Sigmoid colon (tissue), 7 donors: ENCODE results near the gene KSR1. TPM values are rescaled to one million over a fixed set of nuclear protein-coding genes. Genes with fewer than 3 reads are reported as not detected.

Source experiments
- DNase-seq: peaks from one replicate; pipeline ENCODE4 v3.0.0-alpha.2; 2019
- H3K27ac ChIP-seq, 4 donors: fragments of 200-600 bp; sonication (generic); one replicate each; pipeline ENCODE4 v1.5.1; 2016 to 2019; ENCODE audit warnings: mild to moderate bottlenecking in 1 of 4
- H3K27me3 ChIP-seq, 3 donors: fragments of 200-600 bp; sonication (generic); one replicate each; pipeline ENCODE4 v1.5.1; 2019; ENCODE audit warnings: mild to moderate bottlenecking in 1 of 3
- H3K36me3 ChIP-seq, 4 donors: fragments of 200-600 bp; sonication (generic); one replicate each; pipeline ENCODE4 v1.5.1; 2016 to 2019
- H3K4me1 ChIP-seq, 4 donors: fragments of 200-600 bp; sonication (generic); one replicate each; pipeline ENCODE4 v1.5.1; 2017 to 2019
- H3K4me3 ChIP-seq, 4 donors: fragments of 200-600 bp; sonication (generic); one replicate each; pipeline ENCODE4 v1.5.1; 2017 to 2019; ENCODE audit warnings: mild to moderate bottlenecking in 2 of 4, moderate library complexity in 1 of 4
- H3K9me3 ChIP-seq, 4 donors: fragments of 200-600 bp in 3 of 4; sonication (generic) in 3 of 4; one replicate each; pipeline versions ENCODE4 v1.5.1 to v1.6.1; 2013 to 2019
- EP300 ChIP-seq, 4 donors: sonication (generic); formaldehyde crosslinking; IDR thresholded peaks; one replicate each; pipeline ENCODE4 v1.6.1; 2017; ENCODE audit warnings: antibody characterized with exemption in 4 of 4
- POLR2A ChIP-seq, 2 donors: fragments of 450-650 bp; IDR thresholded peaks; one replicate each; pipeline ENCODE4 v1.6.1; 2016; ENCODE audit warnings: antibody characterized with exemption in 2 of 2, mild to moderate bottlenecking in 2 of 2, moderate library complexity in 2 of 2
- POLR2AphosphoS5 ChIP-seq, 4 donors: sonication (generic); formaldehyde crosslinking; IDR thresholded peaks; one replicate each; pipeline ENCODE4 v1.6.1; 2017; ENCODE audit warnings: antibody characterized with exemption in 4 of 4
- WGBS, 2 donors: extraction: QIAGEN DNeasy Blood & Tissue Kit; methylation state at CpG; one replicate each; pipeline ENCODE4 v1.1.7; 2013; 5-methylcytosine and 5-hydroxymethylcytosine counted together
- intact Hi-C: fragments of 100-400 bp; cut with DNase I; formaldehyde crosslinking; loops from one replicate; pipeline ENCODE4 v1.15.1; 2023
- polyA plus RNA-seq, 3 donors: library from polyadenylated mRNA; stranded (reverse); fragments of 200-250 nt; gene quantifications; one replicate each; pipeline ENCODE4 v1.2.3, GENCODE V29; 2013
- total RNA-seq, 4 donors: library from RNA; depleted of rRNA; stranded (reverse); fragments of >200 nt; gene quantifications; one replicate each; pipeline ENCODE4 v1.1.0, GENCODE V29; 2016
- TF ChIP-seq, protein P1 (sequence below), 4 experiments: fragments of 450-650 bp in 3 of 4; fragments of 200-600 bp in 1 of 4; IDR thresholded peaks; one replicate each; pipeline ENCODE4 v1.5.1; 2016 to 2019; ENCODE audit warnings: antibody characterized with exemption in 4 of 4, mild to moderate bottlenecking in 3 of 4, moderate library complexity in 2 of 4
- donor health status: healthy with polysubstance abuse.
- donor health status: Bipolar disorder and iron deficiency.
- donor health status: healthy.

The KSR1 gene
- total and polyA plus RNA-seq, 7 donors: 4.2 to 25.8 (median 18.2) TPM

DNA sequence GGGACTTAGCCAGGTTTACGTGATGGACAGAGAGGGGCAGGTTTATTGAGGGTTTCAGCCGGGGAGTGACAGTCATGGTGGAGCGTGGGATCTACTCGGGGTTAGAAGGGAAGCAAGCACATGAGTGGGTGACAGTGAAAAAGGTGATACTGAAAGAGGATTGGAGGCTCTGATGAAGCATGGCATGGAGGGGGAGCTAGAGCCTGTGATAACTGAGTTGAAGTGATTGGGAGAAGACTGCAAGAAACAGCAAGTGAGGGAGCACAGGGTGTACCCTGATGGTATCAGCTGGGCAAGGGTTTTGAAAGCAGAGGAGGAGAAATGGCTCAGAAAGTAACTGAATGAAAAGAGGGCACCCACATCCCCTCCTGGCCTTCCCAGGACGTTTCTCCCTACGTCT is 6.7 kb upstream of the KSR1 start:
- Histone ChIP-seq H3K36me3 (no peaks in the 10 kb centered on the region), H3K27me3 (no peaks in the 10 kb centered on the region), H3K4me3 (no peak overlapping the region), H3K4me1 (no peaks in the 10 kb centered on the region), H3K9me3 (no peaks in the 10 kb centered on the region), H3K27ac (no peak overlapping the region)
- no peak for DNase-seq
- TF ChIP-seq EP300 (IDR thresholded peaks at IDR 0.05) (no peak), POLR2A (IDR thresholded peaks at IDR 0.05) (no peak), POLR2AphosphoS5 (IDR thresholded peaks at IDR 0.05) (no peak)
- TF ChIP-seq, protein P1, sequence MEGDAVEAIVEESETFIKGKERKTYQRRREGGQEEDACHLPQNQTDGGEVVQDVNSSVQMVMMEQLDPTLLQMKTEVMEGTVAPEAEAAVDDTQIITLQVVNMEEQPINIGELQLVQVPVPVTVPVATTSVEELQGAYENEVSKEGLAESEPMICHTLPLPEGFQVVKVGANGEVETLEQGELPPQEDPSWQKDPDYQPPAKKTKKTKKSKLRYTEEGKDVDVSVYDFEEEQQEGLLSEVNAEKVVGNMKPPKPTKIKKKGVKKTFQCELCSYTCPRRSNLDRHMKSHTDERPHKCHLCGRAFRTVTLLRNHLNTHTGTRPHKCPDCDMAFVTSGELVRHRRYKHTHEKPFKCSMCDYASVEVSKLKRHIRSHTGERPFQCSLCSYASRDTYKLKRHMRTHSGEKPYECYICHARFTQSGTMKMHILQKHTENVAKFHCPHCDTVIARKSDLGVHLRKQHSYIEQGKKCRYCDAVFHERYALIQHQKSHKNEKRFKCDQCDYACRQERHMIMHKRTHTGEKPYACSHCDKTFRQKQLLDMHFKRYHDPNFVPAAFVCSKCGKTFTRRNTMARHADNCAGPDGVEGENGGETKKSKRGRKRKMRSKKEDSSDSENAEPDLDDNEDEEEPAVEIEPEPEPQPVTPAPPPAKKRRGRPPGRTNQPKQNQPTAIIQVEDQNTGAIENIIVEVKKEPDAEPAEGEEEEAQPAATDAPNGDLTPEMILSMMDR (IDR thresholded peaks at IDR 0.05): no peak
- intact Hi-C loops: no loop called here
- 80 to 86% methylated on average over 6 of the region's 6 CpGs for WGBS, 2 donors

DNA sequence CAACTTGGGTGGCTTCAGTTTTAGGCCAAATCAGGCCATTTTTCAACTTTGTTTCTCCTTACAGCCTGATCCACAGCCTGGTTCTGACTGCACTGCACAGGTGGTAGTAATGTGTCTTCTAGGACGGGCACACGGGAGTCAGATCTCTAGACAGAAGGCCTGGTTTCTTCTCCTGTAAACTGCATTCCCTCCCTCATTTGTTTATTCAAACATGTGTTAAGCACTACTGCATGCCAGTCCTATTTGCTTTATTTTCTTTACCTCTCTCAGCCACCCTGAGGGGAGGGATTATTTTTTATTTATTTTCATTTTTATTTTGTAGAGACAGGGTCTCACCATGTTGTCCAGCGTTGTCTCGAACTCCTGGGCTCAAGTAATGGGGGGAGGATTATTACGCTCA is 6.3 kb upstream of the KSR1 start:
- intact Hi-C loops: loop anchor here (10.0 kb wide), 1 partner anchor 65 kb away; no protein-coding TSS in a partner anchor
- TF ChIP-seq EP300 (IDR thresholded peaks at IDR 0.05) (no peak), POLR2AphosphoS5 (IDR thresholded peaks at IDR 0.05) (no peak)
- TF ChIP-seq, protein P1 (IDR thresholded peaks at IDR 0.05): no peak

DNA sequence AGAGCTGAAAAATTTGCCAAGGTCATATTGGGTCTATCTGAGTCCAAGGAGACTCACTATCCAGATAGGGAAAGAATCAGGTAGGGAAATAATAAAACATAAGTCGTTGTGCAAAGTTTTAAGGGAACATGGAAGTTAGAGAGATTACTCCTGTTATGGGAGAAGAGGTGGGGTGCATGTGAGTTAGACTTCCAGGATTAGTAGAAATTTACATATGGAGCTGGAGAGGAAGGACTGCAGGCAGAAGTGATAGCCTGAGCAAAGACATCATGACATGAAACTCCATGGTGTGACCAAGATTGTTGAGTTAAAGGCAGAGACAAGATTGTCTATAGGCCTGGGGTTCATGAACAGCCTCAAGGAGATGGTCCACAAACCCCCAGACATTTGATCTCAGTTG is 5.8 kb upstream of the KSR1 start:
- Histone ChIP-seq H3K27ac (no peak overlapping the region), H3K4me3 (no peak overlapping the region), H3K36me3 (no peaks in the 10 kb centered on the region), H3K9me3 (no peaks in the 10 kb centered on the region), H3K27me3 (no peaks in the 10 kb centered on the region), H3K4me1 (peaks cover 0 to under 1% (median 0%) of the 10 kb centered on the region in 4 donors)
- intact Hi-C loops: loop anchor here (10.0 kb wide), 1 partner anchor 66 kb away; no protein-coding TSS in a partner anchor
- TF ChIP-seq POLR2A (IDR thresholded peaks at IDR 0.05): no peak
- TF ChIP-seq EP300 (IDR thresholded peaks at IDR 0.05): no peak
- no peak for TF ChIP-seq POLR2AphosphoS5 (IDR thresholded peaks at IDR 0.05)
- TF ChIP-seq, protein P1 (IDR thresholded peaks at IDR 0.05): no peak
- no peak for DNase-seq
- 63 to 85% methylated on average over 1 of the region's 1 CpG for WGBS, 2 donors

More for the DNA sequence above, 6.3 kb upstream of the KSR1 start:
- Histone ChIP-seq H3K27ac (no peak overlapping the region), H3K4me3 (no peak overlapping the region), H3K4me1 (no peaks in the 10 kb centered on the region), H3K9me3 (no peaks in the 10 kb centered on the region), H3K36me3 (no peaks in the 10 kb centered on the region), H3K27me3 (no peaks in the 10 kb centered on the region)
- WGBS, 2 donors: 89 to 90% methylated on average over 5 of the region's 5 CpGs
- DNase-seq: no peak

DNA sequence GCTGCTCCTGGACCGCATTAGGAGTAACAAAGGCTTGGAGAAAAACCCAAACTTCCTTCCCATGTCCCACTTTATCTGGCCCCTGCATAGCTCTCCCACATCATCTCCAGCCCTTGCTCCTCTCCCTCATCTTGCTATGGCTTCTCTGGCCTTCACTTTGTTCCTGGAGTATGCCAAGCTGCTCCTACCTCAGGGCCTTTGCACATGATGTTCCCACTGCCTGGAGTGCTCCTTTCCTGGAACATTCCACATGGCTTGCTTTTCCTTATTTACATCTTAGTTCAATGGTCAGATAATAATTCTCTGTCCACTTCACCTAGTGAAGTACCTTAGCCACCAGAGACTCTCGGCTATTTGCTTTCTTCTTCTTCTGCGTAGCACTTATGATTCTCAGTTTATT is 4.3 kb upstream of the KSR1 start:
- 93 to 95% methylated on average over 3 of the region's 3 CpGs for WGBS, 2 donors

More for the DNA sequence above, 4.3 kb upstream of the KSR1 start:
- Histone ChIP-seq H3K9me3 (no peaks in the 10 kb centered on the region), H3K4me1 (peaks cover 0 to 11% (median 1%) of the 10 kb centered on the region in 4 donors), H3K4me3 (no peak overlapping the region), H3K36me3 (no peaks in the 10 kb centered on the region), H3K27ac (no peak overlapping the region), H3K27me3 (no peaks in the 10 kb centered on the region)
- intact Hi-C loops: loop anchor here (10.0 kb wide), 1 partner anchor 67 kb away; no protein-coding TSS in a partner anchor
- TF ChIP-seq POLR2AphosphoS5 (IDR thresholded peaks at IDR 0.05) (no peak), EP300 (IDR thresholded peaks at IDR 0.05) (no peak), POLR2A (IDR thresholded peaks at IDR 0.05) (no peak)
- TF ChIP-seq, protein P1 (IDR thresholded peaks at IDR 0.05): no peak
- DNase-seq: no peak
